GM18505 (cell line): Measurements from ENCODE around the gene UGT2B7.
A peak's percentile ranks its signal among the peaks of the same experiment; 100 is the strongest.
"Not testable (repeated sequence)": the region's sequence is repeated elsewhere in the genome, so short reads cannot be mapped to it uniquely, and the experiment has no call there.

Source experiments
- ATAC-seq: cut with Tn5 transposase; IDR thresholded peaks from one replicate; pipeline ENCODE4 v1.9.1; 2021; ENCODE audit not compliant: unreplicated experiment
- POLR2A ChIP-seq: IDR thresholded peaks from 4 replicates; pipeline ENCODE4 v1.6.1; 2011; ENCODE audit warnings: borderline replicate concordance; ENCODE audit not compliant: insufficient read depth, insufficient read length; ENCODE audit errors: extremely low read depth

UGT2B7 gene

DNA sequence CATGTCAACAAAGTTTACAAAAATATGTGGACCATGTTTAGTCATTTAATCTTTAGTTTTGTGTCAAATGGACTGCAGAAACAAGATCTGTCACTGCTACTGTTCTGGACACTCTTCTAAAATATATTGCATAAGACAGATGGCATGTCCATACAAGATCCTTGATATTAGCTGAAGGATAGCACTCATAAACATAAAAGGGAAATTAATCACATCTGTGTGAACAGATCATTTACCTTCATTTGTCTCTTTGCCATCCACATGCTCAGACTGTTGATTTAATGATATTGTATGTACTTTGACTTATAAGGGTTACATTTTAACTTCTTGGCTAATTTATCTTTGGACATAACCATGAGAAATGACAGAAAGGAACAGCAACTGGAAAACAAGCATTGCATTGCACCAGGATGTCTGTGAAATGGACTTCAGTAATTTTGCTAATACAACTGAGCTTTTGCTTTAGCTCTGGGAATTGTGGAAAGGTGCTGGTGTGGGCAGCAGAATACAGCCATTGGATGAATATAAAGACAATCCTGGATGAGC lies at the start of gene UGT2B7:
Gene UGT2B7, plus strand, starts transcription at position 364 of the 546 bp plus-strand sequence. Its CDS starts 47 bp downstream, at position 411.
- TF ChIP-seq POLR2A = no peak
- ATAC-seq = no peak

DNA sequence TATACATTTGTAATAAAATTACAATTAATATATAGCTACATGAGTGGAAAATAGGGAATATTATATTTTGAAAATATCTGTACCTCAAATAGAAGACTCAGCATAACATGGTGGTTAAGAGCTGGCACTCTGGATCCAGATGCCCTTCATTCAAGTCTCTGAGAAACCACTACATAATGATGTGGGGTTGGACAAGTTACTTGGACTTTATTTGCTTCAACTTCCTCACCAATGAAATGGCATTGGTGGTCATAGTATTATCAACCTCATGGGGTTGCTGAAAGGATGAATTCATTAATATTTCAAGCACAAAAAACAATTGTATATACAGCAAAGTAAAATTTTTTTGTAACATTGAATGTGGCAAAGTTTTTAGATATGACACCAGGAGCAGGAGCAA lies 46.4 kb upstream of the UGT2B7 start:
- no peak for TF ChIP-seq POLR2A
- ATAC-seq = no peak

DNA sequence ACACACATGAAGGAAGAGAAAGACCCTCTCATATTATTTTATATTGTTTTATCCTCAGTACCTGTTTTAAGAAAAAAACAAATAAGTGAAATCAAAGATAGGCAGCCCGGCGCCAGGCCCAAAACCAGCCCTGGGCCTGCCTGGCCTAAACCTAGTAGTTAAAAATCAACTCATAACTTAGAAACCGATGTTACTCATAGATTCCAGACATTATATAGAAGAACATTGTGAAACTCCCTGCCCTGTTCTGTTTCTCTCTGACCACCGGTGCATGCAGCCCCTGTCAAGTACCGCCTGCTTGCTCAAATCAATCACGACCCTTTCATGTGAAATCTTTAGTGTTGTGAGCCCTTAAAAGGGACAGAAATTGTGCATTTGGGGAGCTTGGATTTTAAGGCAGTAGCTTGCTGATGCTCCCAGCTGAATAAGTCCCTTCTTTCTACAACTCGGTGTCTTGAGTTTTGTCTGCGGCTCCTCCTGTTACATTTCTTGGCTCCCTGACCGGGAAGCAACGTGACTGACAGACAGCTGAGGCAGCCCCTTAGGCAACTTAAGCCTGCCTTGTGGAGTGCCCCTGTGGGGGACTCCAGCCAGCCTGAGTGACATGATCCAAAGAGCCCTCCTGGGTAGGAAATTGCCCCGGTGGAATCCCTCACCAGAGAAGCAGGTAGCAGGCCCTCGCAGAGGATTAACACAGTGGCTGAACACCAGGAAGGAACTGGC lies 45.3 kb upstream of the UGT2B7 start:
- ATAC-seq = not testable (repeated sequence)

DNA sequence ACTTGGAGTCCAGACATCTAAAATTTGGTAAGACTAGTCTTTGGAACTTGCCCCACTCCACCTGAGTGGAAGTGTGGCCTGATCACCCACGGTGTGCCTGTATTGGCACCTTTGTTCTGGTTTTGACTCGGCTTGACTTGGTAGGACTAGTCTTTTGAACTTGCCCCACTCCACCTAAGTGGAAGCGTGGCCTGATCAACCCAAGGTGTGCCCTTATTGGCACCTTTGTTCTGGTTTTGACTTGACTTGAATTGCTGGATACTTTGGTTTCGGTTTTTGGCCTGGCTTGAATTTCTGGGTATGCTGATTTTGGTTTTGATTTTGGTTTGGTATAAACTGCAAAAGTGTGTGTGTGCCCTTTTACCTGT lies 44.7 kb upstream of the UGT2B7 start:
- no peak for TF ChIP-seq POLR2A
- no peak for ATAC-seq

DNA sequence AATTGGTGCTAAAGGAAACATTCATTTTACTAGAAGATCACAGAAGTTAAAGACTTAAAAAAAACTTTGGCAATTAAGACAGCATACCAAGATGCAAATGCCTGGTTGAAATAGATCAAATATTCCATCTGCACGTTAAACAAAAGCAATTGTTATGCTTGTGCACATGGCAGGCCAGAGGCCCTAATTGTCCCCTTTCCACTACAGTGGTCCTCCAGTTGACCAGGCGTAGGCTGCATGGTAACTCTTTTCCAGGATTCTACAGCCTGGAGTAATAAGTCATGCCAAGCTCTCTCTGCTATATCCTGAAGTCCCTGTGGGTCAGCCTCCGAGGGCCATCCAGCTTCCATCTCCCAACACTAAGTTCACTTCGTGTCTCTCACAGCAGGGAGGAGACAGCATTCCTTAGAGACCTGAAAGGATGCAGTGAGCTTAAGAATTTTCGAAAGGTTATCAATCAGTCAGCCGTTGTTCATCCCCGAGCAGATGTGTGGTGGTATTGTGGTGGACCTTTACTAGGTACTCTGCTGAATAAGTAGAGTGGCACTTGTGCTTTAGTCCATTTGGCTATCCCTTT lies 42.9 kb upstream of the UGT2B7 start:
- ATAC-seq = not testable (repeated sequence)

DNA sequence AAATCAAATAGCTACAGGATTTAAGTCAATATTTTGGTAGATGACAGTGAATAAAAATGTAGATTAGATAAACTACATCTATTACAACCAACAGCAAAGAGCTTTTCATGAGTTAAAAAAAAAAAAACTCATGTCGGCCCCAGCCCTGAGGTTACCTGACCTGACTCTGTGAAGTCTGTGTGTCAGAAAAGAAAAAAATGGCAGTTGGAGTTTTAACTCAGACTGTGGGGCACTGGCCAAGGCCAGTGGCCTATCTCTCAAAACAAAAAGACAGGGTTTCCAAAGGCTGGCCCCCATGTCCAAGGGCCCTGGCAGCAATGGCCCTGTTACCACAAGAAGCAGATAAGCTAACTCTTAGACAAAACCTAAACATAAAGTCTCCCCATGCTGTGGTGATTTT lies 42.2 kb upstream of the UGT2B7 start:
- ATAC-seq = not testable (repeated sequence)

DNA sequence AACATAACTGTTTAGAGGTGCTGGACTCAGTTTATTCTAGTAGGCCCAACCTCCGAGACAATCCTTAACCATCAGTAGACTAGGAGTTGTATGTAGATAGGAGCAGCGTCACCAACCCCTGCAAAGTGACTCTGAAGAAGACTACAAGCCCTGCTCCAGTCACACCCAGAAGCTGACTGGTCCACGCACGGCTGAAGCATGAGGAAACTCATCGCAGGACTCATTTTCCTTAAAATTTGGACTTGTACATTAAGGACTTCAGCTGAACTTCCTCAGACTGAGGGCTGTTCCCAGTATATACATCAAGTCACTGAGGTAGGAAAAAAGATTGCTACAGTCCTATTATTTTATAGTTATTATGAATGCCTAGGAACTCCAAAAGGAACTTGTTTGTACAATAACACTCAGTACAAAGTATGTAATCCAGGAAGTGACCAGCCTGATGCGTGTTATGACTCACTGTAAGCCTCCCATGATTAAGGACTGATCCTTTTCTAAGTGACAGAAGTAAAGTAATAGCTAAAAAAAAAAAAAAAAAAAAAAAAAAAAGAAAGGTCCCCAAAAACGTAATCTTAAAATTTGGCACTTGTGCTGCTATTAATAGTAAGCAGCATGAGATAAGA lies 41.6 kb upstream of the UGT2B7 start:
- ATAC-seq = no peak
- no peak for TF ChIP-seq POLR2A

DNA sequence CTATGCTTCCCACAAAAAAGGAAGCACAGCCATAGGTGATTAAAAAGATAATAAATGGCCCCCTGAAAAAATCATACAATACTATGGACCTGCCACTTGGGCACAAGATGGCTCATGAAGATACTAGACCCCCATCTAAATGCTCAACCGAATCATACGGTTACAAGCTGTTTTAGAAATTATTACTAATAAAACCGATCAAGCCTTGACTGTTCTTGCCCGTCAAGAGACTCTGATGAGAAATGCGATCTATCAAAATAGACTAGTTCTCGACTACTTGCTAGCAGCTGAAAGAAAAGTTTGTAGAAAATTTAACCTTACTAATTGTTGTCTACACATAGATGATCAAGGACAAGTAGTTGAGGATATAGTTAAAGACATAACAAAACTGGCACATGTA lies 40.1 kb upstream of the UGT2B7 start:
- ATAC-seq = no peak
- TF ChIP-seq POLR2A = no peak

DNA sequence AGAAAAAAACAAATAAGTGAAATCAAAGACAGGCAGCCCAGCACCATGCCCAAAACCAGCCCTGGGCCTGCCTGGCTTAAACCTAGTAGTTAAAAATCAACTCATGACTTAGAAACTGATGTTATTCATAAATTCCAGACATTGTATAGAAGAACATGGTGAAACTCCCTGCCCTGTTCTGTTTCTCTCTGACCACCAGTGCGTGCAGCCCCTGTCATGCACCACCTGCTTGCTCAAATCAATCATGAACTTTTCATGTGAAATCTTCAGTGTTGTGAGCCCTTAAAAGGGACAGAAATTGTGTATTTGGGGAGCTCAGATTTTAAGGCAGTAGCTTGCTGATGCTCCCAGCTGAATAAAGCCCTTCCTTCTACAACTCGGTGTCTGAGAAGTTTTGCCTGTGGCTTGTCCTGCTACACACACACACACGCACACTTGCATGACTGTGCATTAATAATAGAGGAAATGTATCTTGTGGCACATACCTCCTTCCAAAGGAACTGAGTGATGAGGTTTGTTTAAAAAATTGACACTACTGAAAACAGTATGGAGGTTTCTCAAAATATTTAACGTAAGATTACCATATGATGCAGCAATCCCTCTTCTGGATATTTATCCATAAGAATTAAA lies 39.2 kb upstream of the UGT2B7 start:
- no peak for TF ChIP-seq POLR2A
- ATAC-seq = no peak

DNA sequence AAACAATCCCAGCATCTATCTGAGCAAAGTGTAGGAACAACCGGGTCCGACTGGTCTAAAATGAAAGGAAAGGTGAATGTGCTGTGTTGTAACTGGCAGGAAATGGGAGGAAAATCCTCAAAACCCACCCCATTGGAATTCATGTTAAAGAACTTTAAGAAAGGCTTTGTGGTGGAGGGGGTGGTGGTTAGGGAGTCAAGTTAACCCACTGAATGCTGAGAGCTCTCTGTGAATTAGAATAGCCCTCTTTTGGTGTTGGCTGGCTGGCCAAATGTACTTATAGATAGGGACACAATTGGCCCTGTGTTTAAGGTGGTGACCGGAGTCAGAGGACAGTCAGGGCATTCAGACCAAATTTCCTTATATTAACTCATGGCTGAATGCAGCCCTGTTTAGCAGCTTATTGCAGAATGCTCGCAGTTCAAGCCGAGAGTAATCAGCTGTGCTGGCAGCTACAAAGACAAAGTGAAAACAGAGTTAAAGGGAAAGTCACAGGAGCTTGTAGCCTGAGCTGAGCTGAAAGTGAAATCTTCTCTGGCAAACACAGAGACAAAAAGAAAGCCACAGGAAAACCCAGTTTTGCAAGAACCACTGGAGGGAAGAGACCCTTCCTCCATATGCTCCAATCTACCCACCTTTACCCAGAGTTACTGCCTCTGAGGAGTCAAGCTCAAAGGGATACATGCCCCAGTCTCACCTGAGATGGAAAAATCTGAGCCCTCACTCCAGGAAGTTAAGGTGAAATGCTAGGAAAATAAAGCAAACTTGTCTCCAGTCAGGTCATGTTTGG lies 38.5 kb upstream of the UGT2B7 start:
- ATAC-seq = peak; percentile 80
- TF ChIP-seq POLR2A = no peak

DNA sequence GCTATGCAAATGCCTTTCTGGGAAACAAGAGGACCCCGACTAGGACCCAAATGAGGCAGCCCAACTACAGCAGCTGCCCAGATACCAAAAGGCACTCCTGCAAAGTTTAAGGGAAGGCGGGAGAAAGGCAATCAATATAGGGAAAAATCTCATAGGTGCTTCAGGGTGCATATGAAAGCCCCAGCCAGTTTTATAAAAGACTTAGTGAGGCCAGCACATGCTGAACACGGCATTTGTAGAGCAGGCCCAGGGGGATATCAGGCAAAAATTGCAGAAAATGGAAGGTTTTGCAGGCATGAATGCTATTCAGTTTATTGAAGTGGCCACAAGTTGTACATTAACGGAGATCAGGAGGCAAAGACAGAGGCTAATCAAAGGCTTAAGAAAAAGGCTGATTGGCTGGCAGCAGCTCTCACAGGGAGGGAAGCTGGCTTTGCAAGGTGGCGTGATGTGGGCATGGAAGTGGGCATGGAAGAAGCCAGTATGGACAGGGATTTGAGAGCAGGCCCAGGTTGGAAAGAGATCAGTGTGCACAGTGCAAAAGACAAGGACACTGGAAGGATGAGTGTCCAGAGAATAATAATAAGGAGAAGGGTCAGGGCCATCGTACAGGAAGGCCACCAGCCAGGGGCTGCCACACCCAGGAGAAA lies 37.7 kb upstream of the UGT2B7 start:
- no peak for ATAC-seq
- no peak for TF ChIP-seq POLR2A

DNA sequence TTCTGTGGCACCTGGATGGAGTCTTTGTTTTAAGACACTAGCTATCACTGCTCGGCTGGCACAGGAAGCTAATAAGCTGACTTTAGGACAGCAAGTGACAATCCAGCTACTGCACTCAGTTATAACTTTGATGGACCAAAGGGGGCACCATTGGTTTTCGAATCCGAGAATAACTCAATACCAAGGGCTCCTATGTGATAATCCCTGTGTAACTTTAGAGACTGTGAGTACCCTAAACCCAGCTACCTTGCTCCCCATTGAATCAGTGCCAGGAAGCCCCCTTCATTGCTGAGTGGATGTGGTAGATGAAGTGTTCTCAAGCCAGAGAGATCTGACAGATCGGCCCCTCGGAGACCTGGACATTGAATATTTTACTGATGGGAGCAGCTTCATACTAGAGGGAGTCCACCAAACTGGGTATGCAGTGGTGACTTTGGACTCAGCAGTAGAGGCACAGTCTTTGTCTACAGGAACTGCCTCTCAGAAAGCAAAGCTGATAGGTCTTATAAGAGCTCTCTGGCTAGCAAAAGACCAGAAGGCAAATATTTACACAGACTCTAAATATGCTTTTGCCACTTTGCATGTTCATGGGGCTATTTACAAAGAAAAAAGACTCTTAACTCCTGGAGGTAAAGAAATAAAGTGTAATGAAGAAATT lies 35.5 kb upstream of the UGT2B7 start:
- no peak for ATAC-seq
- TF ChIP-seq POLR2A = no peak
